B cell (primary cell): ENCODE data around the gene NOMO2. TPM values are rescaled to one million over a fixed set of nuclear protein-coding genes. Genes with fewer than 3 reads are reported as not detected.
"Not testable (repeated sequence)": the region's sequence is repeated elsewhere in the genome, so short reads cannot be mapped to it uniquely, and the experiment has no call there.

Source experiments
- ATAC-seq: fragments of 200-7000 bp; cut with Tn5 transposase; one replicate; pipeline ENCODE4 v1.10.0; 2021; ENCODE audit warnings: low read depth, mild to moderate bottlenecking, moderate number of reproducible peaks, moderate library complexity
- CTCF ChIA-PET: fragments of 350-600 bp; sonication (Branson Sonifier 250); formaldehyde crosslinking; loops from one replicate; lab custom pipeline; 2021; ENCODE audit warnings: antibody characterized with exemption, inconsistent platforms; lab: Charles Lee
- POLR2A ChIA-PET: fragments of 350-600 bp; sonication (Branson Sonifier 250); formaldehyde crosslinking; loops from one replicate; lab custom pipeline; 2021; ENCODE audit warnings: antibody characterized with exemption; lab: Charles Lee
- DNase-seq: peaks from one replicate; pipeline ENCODE4 v3.0.0; 2013
- H2AFZ ChIP-seq: 2 replicates; pipeline ENCODE4 v1.6.1; 2012; ENCODE audit warnings: mild to moderate bottlenecking, low read depth, low read length; ENCODE audit not compliant: insufficient read depth, poor library complexity, severe bottlenecking
- H3K27ac ChIP-seq, 2 donors: 1 replicate in 1 of 2; 2 replicates in 1 of 2; pipeline ENCODE4 v1.5.1; 2012 to 2013; ENCODE audit warnings: low read length in 2 of 2, mild to moderate bottlenecking in 2 of 2, moderate library complexity in 1 of 2
- H3K27me3 ChIP-seq, 4 experiments: fragments of 200-600 bp in 1 of 4; sonication (generic) in 1 of 4; replicated peaks in 1 of 4; 1 replicate in 2 of 4; 2 replicates in 2 of 4; pipeline versions ENCODE4 v1.6.1 to v1.7.0; 2013 to 2016; ENCODE audit warnings: low read length in 3 of 4, mild to moderate bottlenecking in 2 of 4, mixed read lengths in 1 of 4, moderate library complexity in 1 of 4; ENCODE audit not compliant: insufficient read depth in 4 of 4, control insufficient read depth in 3 of 4; ENCODE audit errors: control extremely low read depth in 1 of 4
- H3K36me3 ChIP-seq, 2 experiments: replicated peaks in 1 of 2; 1 replicate in 1 of 2; 2 replicates in 1 of 2; pipeline versions ENCODE4 v1.6.1 to v1.7.1; 2013; ENCODE audit warnings: low read length in 1 of 2; ENCODE audit not compliant: insufficient read depth in 2 of 2, control insufficient read depth in 1 of 2; ENCODE audit errors: control extremely low read depth in 1 of 2, extremely low read depth in 1 of 2
- H3K4me1 ChIP-seq, 2 donors: fragments of 200-600 bp in 1 of 2; sonication (generic) in 1 of 2; 1 replicate in 1 of 2; 2 replicates in 1 of 2; pipeline versions ENCODE4 v1.5.1 to v1.6.1; 2013 to 2017; ENCODE audit warnings: low read length in 2 of 2; ENCODE audit not compliant: control insufficient read depth in 2 of 2, insufficient read depth in 2 of 2
- H3K4me2 ChIP-seq: replicated peaks from 2 replicates; pipeline ENCODE3; 2012; ENCODE audit warnings: mild to moderate bottlenecking, low read depth, low read length; ENCODE audit not compliant: poor library complexity, severe bottlenecking
- H3K4me3 ChIP-seq, 5 experiments: fragments of 200-600 bp in 1 of 5; sonication (generic) in 1 of 5; 1 replicate in 3 of 5; 2 replicates in 2 of 5; pipeline versions ENCODE4 v1.5.1 to v1.7.0; 2011 to 2016; ENCODE audit warnings: low read length in 4 of 5, mild to moderate bottlenecking in 4 of 5, low read depth in 2 of 5, control low read depth in 1 of 5, moderate library complexity in 1 of 5; ENCODE audit not compliant: insufficient read depth in 1 of 5; ENCODE audit errors: control extremely low read depth in 1 of 5, extremely low read depth in 1 of 5
- H3K79me2 ChIP-seq: fragments of 200-600 bp; sonication (generic); one replicate; pipeline ENCODE4 v1.6.0; 2016; ENCODE audit warnings: low read length; ENCODE audit not compliant: control insufficient read depth, insufficient read depth
- H3K9ac ChIP-seq: fragments of 200-600 bp; sonication (generic); 2 replicates; pipeline ENCODE4 v1.6.1; 2017; ENCODE audit warnings: mild to moderate bottlenecking, low read length, moderate library complexity
- H3K9me3 ChIP-seq, 3 donors: one replicate each; pipeline versions ENCODE4 v1.6.1 to v1.7.1; 2013; ENCODE audit warnings: low read length in 2 of 3; ENCODE audit not compliant: control insufficient read depth in 2 of 3, insufficient read depth in 1 of 3; ENCODE audit errors: control extremely low read depth in 1 of 3
- H4K20me1 ChIP-seq: 2 replicates; pipeline ENCODE4 v1.6.0; 2012; ENCODE audit warnings: mild to moderate bottlenecking, low read length; ENCODE audit not compliant: insufficient read depth, control insufficient read depth, poor library complexity, severe bottlenecking
- H3K27ac Mint-ChIP-seq: one replicate; pipeline ENCODE4 v1.8.0; 2021; ENCODE audit warnings: mixed read lengths
- H3K27me3 Mint-ChIP-seq: one replicate; pipeline ENCODE4 v1.8.0; 2021; ENCODE audit warnings: mixed read lengths
- H3K4me1 Mint-ChIP-seq: one replicate; pipeline ENCODE4 v1.8.0; 2021; ENCODE audit warnings: mixed read lengths
- H3K4me3 Mint-ChIP-seq: one replicate; pipeline ENCODE4 v1.8.0; 2021; ENCODE audit warnings: mixed read lengths
- H3K9me3 Mint-ChIP-seq: one replicate; pipeline ENCODE4 v1.8.0; 2022; ENCODE audit warnings: mixed read lengths; ENCODE audit not compliant: insufficient read depth
- WGBS: methylation state at CpG from one replicate; pipeline ENCODE4 v1.1.5; 2013; ENCODE audit warnings: missing lambda C conversion rate; ENCODE audit not compliant: insufficient coverage; 5-methylcytosine and 5-hydroxymethylcytosine counted together
- intact Hi-C: fragments of 100-400 bp; cut with micrococcal nuclease; formaldehyde crosslinking; loops from one replicate; pipeline ENCODE4 v1.10.0; 2022
- polyA plus RNA-seq: library from polyadenylated mRNA; depleted of rRNA; stranded (reverse); fragments of >200 nt; gene quantifications from 2 replicates; pipeline ENCODE4 v1.2.3, GENCODE V29; 2012
- total RNA-seq, 2 donors: library from RNA; stranded (reverse); fragments of 120-200 nt in 1 of 2; gene quantifications; 1 replicate in 1 of 2; 2 replicates in 1 of 2; pipeline versions ENCODE4 v1.2.3 to v1.2.4, GENCODE V29; 2013 to 2022

Gene NOMO2
- total and polyA plus RNA-seq, 2 donors (not counting 1 experiment from before 2014, with no cell fraction given), result 41.2 to 47.2 TPM

DNA sequence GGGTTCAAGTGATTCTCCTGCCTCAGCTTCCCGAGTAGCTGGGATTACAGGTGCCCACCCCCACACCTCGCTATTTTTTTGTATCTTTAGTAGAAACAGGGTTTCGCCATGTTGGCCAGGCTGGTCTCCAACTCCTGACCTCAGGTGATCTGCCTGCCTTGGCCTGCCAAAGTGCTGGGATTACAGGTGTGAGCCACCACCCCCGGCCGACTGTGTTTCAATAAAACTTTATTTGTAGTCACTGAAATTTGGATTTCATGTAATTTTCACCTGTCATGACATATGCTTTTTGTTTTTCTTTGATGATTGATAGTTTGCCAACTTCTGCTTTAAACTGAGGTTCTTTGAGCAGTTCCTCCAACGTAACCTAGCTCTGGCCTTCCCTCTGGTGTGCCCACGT is 12.0 kb upstream of the NOMO2 start:
- not testable (repeated sequence) for H3K9me3 ChIP-seq, H3K4me3 Mint-ChIP-seq

GRCh38 chr16:18572973-18573372 is 11.1 kb upstream of the NOMO2 start:
- H3K9me3 ChIP-seq, H3K4me1 ChIP-seq, H3K27me3 Mint-ChIP-seq, ATAC-seq, H3K36me3 ChIP-seq, POLR2A ChIA-PET, intact Hi-C loops, H3K9ac ChIP-seq, H3K4me2 ChIP-seq, H3K4me3 ChIP-seq, CTCF ChIA-PET, H2AFZ ChIP-seq, DNase-seq, H4K20me1 ChIP-seq, H3K4me1 Mint-ChIP-seq, H3K27me3 ChIP-seq, H3K27ac ChIP-seq, H3K9me3 Mint-ChIP-seq, H3K27ac Mint-ChIP-seq, H3K79me2 ChIP-seq, H3K4me3 Mint-ChIP-seq: not testable (repeated sequence)
- WGBS, result no CpG with 5 or more reads among the region's 8 CpGs

More for the DNA sequence above, 12.0 kb upstream of the NOMO2 start:
- H3K4me1 Mint-ChIP-seq, intact Hi-C loops, H3K27ac Mint-ChIP-seq, H3K4me2 ChIP-seq, DNase-seq, H3K4me3 ChIP-seq, H3K36me3 ChIP-seq, H3K27me3 ChIP-seq, POLR2A ChIA-PET, CTCF ChIA-PET, H3K9me3 Mint-ChIP-seq, H3K9ac ChIP-seq, H3K4me1 ChIP-seq, H2AFZ ChIP-seq, H4K20me1 ChIP-seq, H3K27ac ChIP-seq, ATAC-seq, H3K79me2 ChIP-seq, H3K27me3 Mint-ChIP-seq: not testable (repeated sequence)
- WGBS, result no CpG with 5 or more reads among the region's 7 CpGs

- H4K20me1 ChIP-seq, H3K9me3 Mint-ChIP-seq, H3K4me1 Mint-ChIP-seq, H3K4me1 ChIP-seq, H3K79me2 ChIP-seq, DNase-seq, H3K9ac ChIP-seq, H3K9me3 ChIP-seq, H2AFZ ChIP-seq, POLR2A ChIA-PET, H3K4me2 ChIP-seq, CTCF ChIA-PET, ATAC-seq, H3K27me3 ChIP-seq, H3K4me3 Mint-ChIP-seq, H3K27ac Mint-ChIP-seq, H3K36me3 ChIP-seq, H3K27ac ChIP-seq, intact Hi-C loops, H3K4me3 ChIP-seq, H3K27me3 Mint-ChIP-seq: not testable (repeated sequence)
- WGBS, result no CpG with 5 or more reads among the region's 13 CpGs
Measured at GRCh38 chr16:18571307-18571850, 9.5 kb upstream of the NOMO2 start.

DNA sequence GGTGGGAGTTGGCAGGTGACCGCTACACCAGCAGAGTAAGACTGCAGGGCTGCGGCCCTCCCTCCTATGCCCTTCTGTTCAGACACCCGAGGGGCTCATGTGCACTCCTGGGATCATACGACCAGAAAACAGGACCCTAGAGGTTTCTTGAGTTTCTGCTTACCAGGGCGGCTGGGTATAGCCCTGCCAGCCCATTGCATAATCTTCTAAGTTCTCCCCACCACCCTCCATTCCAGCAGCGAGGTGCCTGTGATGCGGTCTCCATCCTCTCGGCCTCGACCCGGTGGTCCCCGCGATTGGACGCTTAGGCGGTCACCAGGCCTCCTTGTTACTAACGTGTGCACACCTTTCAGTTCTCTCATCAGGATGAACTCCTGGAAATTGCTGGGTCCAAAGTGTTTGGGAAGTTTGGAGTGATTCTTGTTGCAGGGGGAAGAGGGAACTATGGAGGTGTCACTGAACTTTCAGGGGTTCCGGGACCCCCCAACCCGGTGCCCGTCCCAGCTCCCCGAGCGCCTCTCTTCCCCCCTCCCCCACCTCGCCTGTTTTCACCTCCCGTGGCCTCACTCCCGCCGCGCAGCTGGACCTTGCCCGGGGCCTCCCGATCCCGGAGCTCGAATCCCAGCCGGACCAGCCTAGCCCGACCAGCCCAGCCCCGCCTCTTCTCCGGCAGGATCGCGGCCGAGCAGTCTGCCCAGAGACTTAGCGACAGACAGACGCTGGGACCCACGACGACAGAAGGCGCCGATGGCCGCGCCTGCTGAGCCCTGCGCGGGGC is 8.8 kb upstream of the NOMO2 start:
- DNase-seq, H3K9me3 ChIP-seq, H3K9ac ChIP-seq, POLR2A ChIA-PET, H2AFZ ChIP-seq, H3K36me3 ChIP-seq, CTCF ChIA-PET, H3K27ac ChIP-seq, H3K4me1 Mint-ChIP-seq, ATAC-seq, H3K4me3 Mint-ChIP-seq, H3K27ac Mint-ChIP-seq, H3K9me3 Mint-ChIP-seq, H4K20me1 ChIP-seq, H3K4me3 ChIP-seq, H3K4me1 ChIP-seq, H3K4me2 ChIP-seq, H3K79me2 ChIP-seq, H3K27me3 Mint-ChIP-seq, H3K27me3 ChIP-seq, intact Hi-C loops: not testable (repeated sequence)
- WGBS, result 83% methylated on average over 1 of the region's 46 CpGs
